KMS-11 (cell line): ENCODE data around the gene C1QTNF4.

Experiments
- H2AFZ ChIP-seq: fragments of 200-600 bp; sonication (generic); 2 replicates; pipeline ENCODE4 v1.6.1; 2016; ENCODE audit warnings: antibody characterized with exemption, mixed run types, low read depth
- H3K27ac ChIP-seq: fragments of 200-600 bp; sonication (generic); 2 replicates; pipeline ENCODE4 v1.6.1; 2016; ENCODE audit warnings: mild to moderate bottlenecking, mixed run types
- H3K27me3 ChIP-seq: fragments of 200-600 bp; sonication (generic); 2 replicates; pipeline ENCODE4 v1.6.1; 2017; ENCODE audit warnings: mild to moderate bottlenecking, low read depth, mixed run types, moderate library complexity; ENCODE audit not compliant: insufficient read depth
- H3K36me3 ChIP-seq: fragments of 200-600 bp; sonication (generic); 2 replicates; pipeline ENCODE4 v1.6.1; 2017; ENCODE audit warnings: mild to moderate bottlenecking, mixed run types; ENCODE audit not compliant: insufficient read depth
- H3K4me1 ChIP-seq: fragments of 200-600 bp; sonication (generic); 2 replicates; pipeline ENCODE4 v1.6.1; 2016; ENCODE audit warnings: mild to moderate bottlenecking, low read depth, mixed run types; ENCODE audit not compliant: poor library complexity, severe bottlenecking
- H3K4me2 ChIP-seq: fragments of 200-600 bp; sonication (generic); 2 replicates; pipeline ENCODE4 v1.7.0; 2016; ENCODE audit warnings: mild to moderate bottlenecking, mixed run types
- H3K4me3 ChIP-seq: fragments of 200-600 bp; sonication (generic); IDR thresholded peaks from 2 replicates; pipeline ENCODE4 v1.6.1; 2017; ENCODE audit warnings: low read depth, low read length, mixed read lengths; ENCODE audit not compliant: insufficient read depth
- H3K79me2 ChIP-seq: fragments of 200-600 bp; sonication (generic); 2 replicates; pipeline ENCODE4 v1.6.1; 2016; ENCODE audit warnings: low read depth, mixed run types; ENCODE audit not compliant: insufficient read depth
- H3K9ac ChIP-seq: fragments of 200-600 bp; sonication (generic); 2 replicates; pipeline ENCODE4 v1.6.1; 2016; ENCODE audit warnings: mild to moderate bottlenecking, mixed run types
- H4K20me1 ChIP-seq: fragments of 200-600 bp; sonication (generic); 2 replicates; pipeline ENCODE4 v1.6.1; 2016; ENCODE audit warnings: mild to moderate bottlenecking, mixed run types; ENCODE audit not compliant: insufficient read depth
- CTCF ChIP-seq: fragments of 200-600 bp; sonication (generic); conservative IDR thresholded peaks from 2 replicates; pipeline ENCODE4 v1.6.1; 2017; ENCODE audit warnings: low read depth, mild to moderate bottlenecking, antibody characterized with exemption, low read length, moderate library complexity, mixed read lengths

Gene C1QTNF4

DNA sequence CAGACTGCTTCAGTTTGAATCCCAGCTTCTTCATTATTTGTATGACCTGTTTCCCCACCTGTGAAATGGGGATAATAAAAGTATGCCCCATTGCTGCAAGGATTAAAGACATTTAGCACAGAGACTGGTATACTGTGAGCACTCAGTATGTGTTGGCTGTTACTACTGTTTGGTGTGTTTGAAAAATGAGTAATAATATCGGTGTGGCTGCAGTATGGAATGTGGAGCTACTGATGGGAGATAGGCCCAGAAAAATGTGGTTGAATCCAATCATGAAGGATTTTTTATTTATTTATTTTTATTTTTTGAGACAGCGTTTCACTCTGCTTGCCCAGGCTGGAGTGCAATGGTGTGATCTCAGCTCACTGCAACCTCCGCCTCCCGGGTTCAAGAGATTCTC lies 9.1 kb upstream of the C1QTNF4 start:
- Histone ChIP-seq H3K4me1 (no peaks in the 10 kb centered on the region), H4K20me1 (no peaks in the 10 kb centered on the region), H3K79me2 (no peaks in the 10 kb centered on the region), H3K4me2 (no peak overlapping the region), H3K36me3 (no peaks in the 10 kb centered on the region), H3K9ac (no peak overlapping the region), H3K4me3 (no peak overlapping the region), H3K27ac (no peak overlapping the region), H3K27me3 (no peaks in the 10 kb centered on the region), H2AFZ (no peak overlapping the region)
- no peak for TF ChIP-seq CTCF

DNA sequence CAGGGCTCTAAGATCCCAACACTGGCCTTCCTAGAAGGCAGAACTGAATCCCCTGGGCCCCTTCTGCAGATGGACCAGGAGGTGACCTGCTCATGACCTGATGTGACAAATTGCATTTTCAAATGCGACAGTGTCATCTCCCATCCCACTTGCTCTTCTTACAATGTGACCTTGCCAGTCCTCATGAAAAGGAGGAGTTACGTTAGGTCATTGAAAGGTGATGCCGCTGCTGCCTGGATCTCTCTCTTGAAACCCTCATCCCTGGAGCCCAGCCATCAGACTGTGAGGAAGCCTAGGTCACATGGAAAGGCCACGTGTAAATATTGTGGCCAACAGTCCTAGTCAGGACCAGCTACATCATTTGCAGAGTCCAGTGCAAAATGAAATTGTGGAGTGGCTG lies 5.7 kb upstream of the C1QTNF4 start:
- Histone ChIP-seq H3K27ac (no peak overlapping the region), H3K9ac (no peak overlapping the region), H3K4me3 (no peak overlapping the region), H3K36me3 (no peaks in the 10 kb centered on the region), H2AFZ (no peak overlapping the region), H3K4me2 (no peak overlapping the region), H3K27me3 (no peaks in the 10 kb centered on the region), H3K4me1 (no peaks in the 10 kb centered on the region), H3K79me2 (no peaks in the 10 kb centered on the region), H4K20me1 (no peaks in the 10 kb centered on the region)
- TF ChIP-seq CTCF, result no peak

DNA sequence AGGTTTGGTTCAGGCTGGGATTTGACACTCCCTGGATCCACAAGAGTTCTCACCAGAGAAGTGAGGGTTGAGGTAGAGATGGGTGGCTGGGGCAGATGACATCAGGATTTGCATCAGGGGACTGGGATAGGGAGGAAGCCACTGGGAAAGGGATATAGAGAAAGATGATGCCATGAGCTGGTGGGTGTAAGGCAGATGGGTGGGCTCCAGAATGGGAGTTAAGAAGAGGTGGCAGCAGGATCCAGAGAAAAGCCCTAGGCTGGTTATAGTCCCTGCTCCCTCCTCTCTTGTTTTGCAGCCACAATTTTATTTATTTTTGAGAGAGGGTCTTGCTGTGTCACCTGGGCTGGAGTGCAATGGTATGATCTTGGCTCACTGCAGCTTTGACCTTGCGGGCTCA lies 1.8 kb upstream of the C1QTNF4 start:
- H3K4me1 ChIP-seq, result no peaks in the 10 kb centered on the region
- H3K9ac ChIP-seq, result no peak overlapping the region
- H2AFZ ChIP-seq, result no peak overlapping the region
- H3K4me3 ChIP-seq, result no peak overlapping the region
- TF ChIP-seq CTCF, result no peak
- no peaks in the 10 kb centered on the region for H3K36me3 ChIP-seq
- no peaks in the 10 kb centered on the region for H3K27me3 ChIP-seq
- H3K4me2 ChIP-seq, result no peak overlapping the region
- no peaks in the 10 kb centered on the region for H4K20me1 ChIP-seq
- no peaks in the 10 kb centered on the region for H3K79me2 ChIP-seq
- H3K27ac ChIP-seq, result no peak overlapping the region

- no peaks in the 10 kb centered on the region for H3K79me2 ChIP-seq
- no peaks in the 10 kb centered on the region for H4K20me1 ChIP-seq
- no peak overlapping the region for H2AFZ ChIP-seq
- H3K4me3 ChIP-seq, result no peak overlapping the region
- no peak overlapping the region for H3K4me2 ChIP-seq
- TF ChIP-seq CTCF, result no peak
- no peaks in the 10 kb centered on the region for H3K4me1 ChIP-seq
- H3K9ac ChIP-seq, result no peak overlapping the region
- no peaks in the 10 kb centered on the region for H3K27me3 ChIP-seq
- H3K36me3 ChIP-seq, result no peaks in the 10 kb centered on the region
- no peak overlapping the region for H3K27ac ChIP-seq
These were observed 818 bp upstream of the C1QTNF4 start for GRCh38 chr11:47595029-47595428.
